Stomach (tissue), 9 donors: ENCODE data around the gene KIF13A. TPM values are rescaled to one million over a fixed set of nuclear protein-coding genes. Genes with fewer than 3 reads are reported as not detected.
A peak's percentile ranks its signal among the peaks of the same experiment; 100 is the strongest.
"Not testable (repeated sequence)": the region's sequence is repeated elsewhere in the genome, so short reads cannot be mapped to it uniquely, and the experiment has no call there.

Experiments
- DNase-seq, 2 donors: peaks; one replicate each; pipeline versions ENCODE4 v3.0.0 to v3.0.0-alpha.2; 2013 to 2019
- H3K27ac ChIP-seq, 5 donors: fragments of 200-600 bp in 4 of 5; sonication (generic) in 4 of 5; one replicate each; pipeline ENCODE4 v1.5.1; 2013 to 2019; ENCODE audit warnings: mild to moderate bottlenecking in 1 of 5, moderate library complexity in 1 of 5
- H3K27me3 ChIP-seq, 3 donors: fragments of 200-600 bp; sonication (generic); one replicate each; pipeline ENCODE4 v1.5.1; 2017 to 2019; ENCODE audit warnings: mixed run types in 1 of 3
- H3K36me3 ChIP-seq, 4 donors: fragments of 200-600 bp; sonication (generic); 1 replicate in 3 of 4; 2 replicates in 1 of 4; pipeline ENCODE4 v1.5.1; 2016 to 2019
- H3K4me1 ChIP-seq, 4 donors: fragments of 200-600 bp; sonication (generic); one replicate each; pipeline ENCODE4 v1.5.1; 2016 to 2019
- H3K4me3 ChIP-seq, 4 donors: fragments of 200-600 bp; sonication (generic) in 3 of 4; one replicate each; pipeline ENCODE4 v1.5.1; 2016 to 2019; ENCODE audit warnings: mild to moderate bottlenecking in 1 of 4
- H3K9me3 ChIP-seq, 4 donors: fragments of 200-600 bp; sonication (generic); one replicate each; pipeline ENCODE4 v1.5.1; 2016 to 2019
- CTCF ChIP-seq, 7 experiments: fragments of 450-650 bp in 4 of 7; fragments of 200-600 bp in 3 of 7; sonication (generic) in 3 of 7; IDR thresholded peaks; one replicate each; pipeline ENCODE4 v1.5.1; 2016 to 2019; ENCODE audit warnings: antibody characterized with exemption in 7 of 7, control low read depth in 2 of 7, mild to moderate bottlenecking in 1 of 7
- EP300 ChIP-seq: sonication (generic); formaldehyde crosslinking; IDR thresholded peaks from one replicate; pipeline ENCODE4 v1.6.1; 2017; ENCODE audit warnings: antibody characterized with exemption
- POLR2A ChIP-seq, 4 donors: fragments of 450-650 bp; IDR thresholded peaks; one replicate each; pipeline ENCODE4 v1.6.1; 2016; ENCODE audit warnings: antibody characterized with exemption in 4 of 4, control low read depth in 2 of 4, mild to moderate bottlenecking in 1 of 4, moderate library complexity in 1 of 4
- POLR2AphosphoS5 ChIP-seq, 3 donors: sonication (generic); formaldehyde crosslinking; IDR thresholded peaks; one replicate each; pipeline ENCODE4 v1.6.1; 2016; ENCODE audit warnings: antibody characterized with exemption in 3 of 3
- WGBS, 5 donors: extraction: QIAGEN DNeasy Blood & Tissue Kit in 3 of 5; methylation state at CpG; one replicate each; pipeline versions ENCODE4 v1.1.5 to v1.1.7; 2013 to 2018; 5-methylcytosine and 5-hydroxymethylcytosine counted together
- intact Hi-C: fragments of 100-400 bp; cut with DNase I; formaldehyde crosslinking; loops from one replicate; pipeline ENCODE4 v1.15.1; 2023; ENCODE audit warnings: low total_unique reads
- polyA plus RNA-seq, 3 donors: library from polyadenylated mRNA; stranded (reverse); fragments of 200-250 nt; gene quantifications; one replicate each; pipeline ENCODE4 v1.2.3, GENCODE V29; 2013
- total RNA-seq, 5 donors: library from RNA; depleted of rRNA; stranded (reverse); fragments of >200 nt; gene quantifications; one replicate each; pipeline versions ENCODE4 v1.1.0 to v1.2.3, GENCODE V29; 2014 to 2016
- donor health status: healthy with polysubstance abuse.
- donor health status: Bipolar disorder and iron deficiency.
- donor health status: healthy.

The KIF13A gene
- total and polyA plus RNA-seq, 8 donors, result 9.2 to 60.6 (median 23.6) TPM

GRCh38 chr6:18024876-18025275 lies 37.4 kb upstream of the KIF13A start:
- Histone ChIP-seq H3K4me1 (no peaks in the 10 kb centered on the region), H3K4me3 (no peak overlapping the region), H3K36me3 (no peaks in the 10 kb centered on the region), H3K27me3 (peaks cover 0 to 2% (median 0%) of the 10 kb centered on the region in 3 donors), H3K9me3 (peaks cover 0 to 4% (median 1%) of the 10 kb centered on the region in 4 donors), H3K27ac (no peak overlapping the region)
- DNase-seq, result no peak
- intact Hi-C loops, result no loop called here
- TF ChIP-seq EP300 (no peak), POLR2A (IDR thresholded peaks at IDR 0.05) (no peak), CTCF (IDR thresholded peaks at IDR 0.05) (no peak), POLR2AphosphoS5 (IDR thresholded peaks at IDR 0.05) (no peak)
- 95 to 97% (median 96%) methylated on average over 5 of the region's 5 CpGs for WGBS, 5 donors

- no peak for DNase-seq
- H3K4me1 ChIP-seq, result no peaks in the 10 kb centered on the region
- TF ChIP-seq POLR2A (IDR thresholded peaks at IDR 0.05), result no peak
- no peak for TF ChIP-seq EP300
- no peak for TF ChIP-seq CTCF (IDR thresholded peaks at IDR 0.05)
- TF ChIP-seq POLR2AphosphoS5 (IDR thresholded peaks at IDR 0.05), result no peak
- H3K9me3 ChIP-seq, result peaks cover 0 to 9% (median 3%) of the 10 kb centered on the region in 4 donors
- 90 to 98% (median 96%) methylated on average over 4 of the region's 4 CpGs for WGBS, 5 donors
- H3K36me3 ChIP-seq, result no peaks in the 10 kb centered on the region
- no peak overlapping the region for H3K27ac ChIP-seq
- intact Hi-C loops, result no loop called here
- H3K4me3 ChIP-seq, result no peak overlapping the region
- peaks cover 0 to 6% (median 0%) of the 10 kb centered on the region in 3 donors for H3K27me3 ChIP-seq
Observed at GRCh38 chr6:18023891-18024290, 36.5 kb upstream of the KIF13A start.

GRCh38 chr6:18022398-18023231 lies 35.2 kb upstream of the KIF13A start:
- Histone ChIP-seq H3K4me3 (no peak overlapping the region), H3K27me3 (peaks cover 0 to 6% (median 0%) of the 10 kb centered on the region in 3 donors), H3K9me3 (peaks cover 0 to 9% (median 3%) of the 10 kb centered on the region in 4 donors), H3K36me3 (no peaks in the 10 kb centered on the region), H3K4me1 (no peaks in the 10 kb centered on the region), H3K27ac (no peak overlapping the region)
- TF ChIP-seq POLR2AphosphoS5 (IDR thresholded peaks at IDR 0.05) (no peak), CTCF (IDR thresholded peaks at IDR 0.05) (no peak), EP300 (no peak), POLR2A (IDR thresholded peaks at IDR 0.05) (no peak)
- DNase-seq, result peak in 1 of 2 donors; percentile 21
- WGBS, 5 donors, result 63 to 66% (median 64%) methylated on average over 11 of the region's 11 CpGs
- intact Hi-C loops, result no loop called here

- WGBS, 5 donors, result 86 to 92% (median 88%) methylated on average over 11 to 18 of the region's 18 CpGs
- TF ChIP-seq CTCF (IDR thresholded peaks at IDR 0.05) (no peak), POLR2AphosphoS5 (IDR thresholded peaks at IDR 0.05) (no peak), POLR2A (IDR thresholded peaks at IDR 0.05) (no peak), EP300 (no peak)
- H3K4me1 ChIP-seq, result no peaks in the 10 kb centered on the region
- H3K9me3 ChIP-seq, result peaks cover 0 to 9% (median 3%) of the 10 kb centered on the region in 4 donors
- H3K36me3 ChIP-seq, result no peaks in the 10 kb centered on the region
- H3K27ac ChIP-seq, result no peak overlapping the region
- intact Hi-C loops, result no loop called here
- DNase-seq, result no peak
- H3K27me3 ChIP-seq, result peaks cover 0 to 6% (median 0%) of the 10 kb centered on the region in 3 donors
- no peak overlapping the region for H3K4me3 ChIP-seq
Observed at GRCh38 chr6:18021166-18021850, 33.9 kb upstream of the KIF13A start.

GRCh38 chr6:18020545-18020944 lies 33.1 kb upstream of the KIF13A start:
- WGBS, 5 donors, result 68 to 84% (median 77%) methylated on average over 5 of the region's 5 CpGs
- H3K4me3 ChIP-seq, H3K4me1 ChIP-seq, H3K9me3 ChIP-seq, DNase-seq, H3K36me3 ChIP-seq, intact Hi-C loops, H3K27ac ChIP-seq, H3K27me3 ChIP-seq: not testable (repeated sequence)
